SK-N-SH (cell line): Measurements from ENCODE around the gene CREB3L1. TPM values are rescaled to one million over a fixed set of nuclear protein-coding genes. Genes with fewer than 3 reads are reported as not detected.
A peak's percentile ranks its signal among the peaks of the same experiment; 100 is the strongest.

ENCODE experiments used
- CTCF ChIA-PET: fragments of 300-600, 350-600 bp; formaldehyde crosslinking; extraction: SDS; loops from one replicate; lab custom pipeline; 2021; lab: Yijun Ruan, JAX
- POLR2A ChIA-PET: fragments of 350-600 bp; sonication (Branson Sonifier 250); formaldehyde crosslinking; extraction: SDS; loops from one replicate; lab custom pipeline; 2020; ENCODE audit warnings: antibody characterized with exemption, inconsistent platforms; lab: Yijun Ruan, JAX
- DNase-seq: peaks from one replicate; pipeline ENCODE4 v3.0.0; 2012
- H2AFZ ChIP-seq: fragments of 200-600 bp; sonication (generic); 2 replicates; pipeline ENCODE4 v1.8.1; 2016; ENCODE audit warnings: antibody characterized with exemption, mild to moderate bottlenecking, low read depth
- H3F3A ChIP-seq: fragments of 200-600 bp; sonication (generic); replicated peaks from 2 replicates; pipeline ENCODE3; 2016; ENCODE audit warnings: antibody characterized with exemption, mild to moderate bottlenecking; ENCODE audit not compliant: insufficient read depth
- H3K27ac ChIP-seq, 2 experiments: fragments of 200-500 bp in 1 of 2; fragments of 200-600 bp in 1 of 2; sonication (Bioruptor generic) in 1 of 2; sonication (generic), shearing (Covaris generic) in 1 of 2; 2 replicates each; pipeline versions ENCODE4 v1.5.1 to v1.6.1; 2014 to 2016; ENCODE audit warnings: low read depth in 2 of 2, inconsistent platforms in 1 of 2, low read length in 1 of 2, mild to moderate bottlenecking in 1 of 2, mixed read lengths in 1 of 2
- H3K27me3 ChIP-seq: fragments of 200-600 bp; sonication (generic), shearing (Covaris generic); 2 replicates; pipeline ENCODE4 v1.6.1; 2016; ENCODE audit warnings: mixed run types; ENCODE audit not compliant: insufficient read depth
- H3K36me3 ChIP-seq, 2 experiments: fragments of 200-500 bp in 1 of 2; fragments of 200-600 bp in 1 of 2; sonication (Bioruptor generic) in 1 of 2; sonication (generic) in 1 of 2; replicated peaks in 1 of 2; 2 replicates each; pipeline versions ENCODE3 to v1.5.1; 2014 to 2016; ENCODE audit warnings: low read length in 1 of 2, mild to moderate bottlenecking in 1 of 2; ENCODE audit not compliant: insufficient read depth in 2 of 2, control insufficient read depth in 1 of 2
- H3K4me1 ChIP-seq, 2 experiments: fragments of 200-500 bp in 1 of 2; fragments of 200-600 bp in 1 of 2; sonication (Bioruptor generic) in 1 of 2; sonication (generic), shearing (Covaris generic) in 1 of 2; 2 replicates each; pipeline versions ENCODE4 v1.5.1 to v1.6.1; 2014 to 2016; ENCODE audit warnings: low read depth in 1 of 2, low read length in 1 of 2, mixed run types in 1 of 2; ENCODE audit not compliant: insufficient read depth in 2 of 2, control insufficient read depth in 1 of 2
- H3K4me2 ChIP-seq: fragments of 200-600 bp; sonication (generic), shearing (Covaris generic); 2 replicates; pipeline ENCODE4 v1.6.1; 2017; ENCODE audit warnings: mixed run types
- H3K4me3 ChIP-seq, 2 experiments: fragments of 200-500 bp in 1 of 2; fragments of 200-600 bp in 1 of 2; sonication (Bioruptor generic) in 1 of 2; sonication (generic), shearing (Covaris generic) in 1 of 2; 2 replicates each; pipeline versions ENCODE4 v1.5.1 to v1.8.1; 2014 to 2016; ENCODE audit warnings: low read depth in 2 of 2, inconsistent platforms in 1 of 2, low read length in 1 of 2, mild to moderate bottlenecking in 1 of 2, mixed read lengths in 1 of 2, moderate library complexity in 1 of 2
- H3K79me2 ChIP-seq: fragments of 200-600 bp; sonication (generic); 2 replicates; pipeline ENCODE4 v1.8.1; 2017; ENCODE audit warnings: mild to moderate bottlenecking; ENCODE audit not compliant: insufficient read depth
- H3K9ac ChIP-seq: fragments of 200-600 bp; sonication (generic); 2 replicates; pipeline ENCODE4 v1.6.1; 2017; ENCODE audit warnings: mixed run types
- H3K9me2 ChIP-seq: fragments of 200-600 bp; sonication (generic); 2 replicates; pipeline ENCODE4 v1.6.1; 2017; ENCODE audit warnings: mixed run types
- H3K9me3 ChIP-seq: fragments of 200-600 bp; sonication (generic); 2 replicates; pipeline ENCODE4 v1.6.1; 2017; ENCODE audit warnings: mixed run types, mild to moderate bottlenecking, moderate library complexity
- H4K20me1 ChIP-seq: fragments of 200-600 bp; sonication (generic); 2 replicates; pipeline ENCODE4 v1.6.1; 2017; ENCODE audit warnings: mild to moderate bottlenecking, mixed run types; ENCODE audit not compliant: insufficient read depth
- CTCF ChIP-seq: fragments of 200-600 bp; sonication (generic); IDR thresholded peaks from 2 replicates; pipeline ENCODE4 v1.6.1; 2017; ENCODE audit warnings: antibody characterized with exemption, mild to moderate bottlenecking, moderate library complexity
- GATA2 ChIP-seq: sonication (generic); formaldehyde crosslinking; IDR thresholded peaks from 2 replicates; pipeline ENCODE4 v1.5.0; 2020; ENCODE audit warnings: mild to moderate bottlenecking, missing genetic modification reagents
- IRF3 ChIP-seq: fragments of 150-350 bp; IDR thresholded peaks from 2 replicates; pipeline ENCODE4 v1.6.1; 2016; ENCODE audit warnings: mild to moderate bottlenecking, low read depth, low read length
- MAX ChIP-seq: IDR thresholded peaks from 2 replicates; pipeline ENCODE4 v1.4.0; 2012; ENCODE audit warnings: low read depth
- NFIC ChIP-seq: IDR thresholded peaks from 2 replicates; pipeline ENCODE4 v1.4.0; 2012; ENCODE audit warnings: borderline replicate concordance
- RAD21 ChIP-seq: IDR thresholded peaks from 2 replicates; pipeline ENCODE4 v1.6.1; 2012; ENCODE audit warnings: mild to moderate bottlenecking, low read length
- REST ChIP-seq: IDR thresholded peaks from 2 replicates; pipeline ENCODE4 v1.6.1; 2012; ENCODE audit warnings: mild to moderate bottlenecking, low read depth, low read length, moderate library complexity
- SIN3A ChIP-seq: IDR thresholded peaks from 2 replicates; pipeline ENCODE4 v1.6.1; 2012; ENCODE audit warnings: low read depth, mild to moderate bottlenecking, low read length, moderate library complexity, borderline replicate concordance
- SMC3 ChIP-seq: IDR thresholded peaks from 2 replicates; pipeline ENCODE4 v1.6.1; 2012; ENCODE audit warnings: low read depth, low read length, improper control_type of control experiment
- USF1 ChIP-seq: IDR thresholded peaks from 2 replicates; pipeline ENCODE4 v1.4.0; 2012; ENCODE audit warnings: low read depth, borderline replicate concordance
- WGBS: methylation state at CpG from one replicate; pipeline ENCODE4 v1.1.6; 2017; ENCODE audit warnings: low lambda C conversion rate; 5-methylcytosine and 5-hydroxymethylcytosine counted together
- polyA plus RNA-seq, 3 experiments: library from polyadenylated mRNA; depleted of rRNA; stranded (reverse); fragments of >200 nt; gene quantifications; 2 replicates each; pipeline ENCODE4 v1.2.3, GENCODE V29; 2012

Gene CREB3L1
- polyA plus RNA-seq, 1 of the 3 experiments (the other 2 are of a cell fraction) = 14.0 TPM

- Histone ChIP-seq H2AFZ (no peak overlapping the region), H3K9me2 (no peaks in the 10 kb centered on the region), H3K27ac (peak overlapping the region in 1 of 2 experiments; percentile 100; a peak in 2 of 4 replicates), H3K79me2 (0 out of 2 replicates have a peak, but pooled peaks cover 4% of the 10 kb centered on the region), H4K20me1 (no peaks in the 10 kb centered on the region), H3K9me3 (no peaks in the 10 kb centered on the region), H3F3A (peaks cover 34% of the 10 kb centered on the region), H3K4me1 (peaks cover 13 to 53% of the 10 kb centered on the region in 2 experiments), H3K36me3 (no peaks in the 10 kb centered on the region), H3K27me3 (no peaks in the 10 kb centered on the region), H3K9ac (peak overlapping the region; percentile 77; the same call in 1 of the 2 replicates), H3K4me2 (peak overlapping the region; percentile 9; the same call in 1 of the 2 replicates), H3K4me3 (no peak overlapping the region)
- CTCF ChIA-PET = interaction anchor here (0.9 to 2.1 kb wide), 3 partner anchors 48 to 68 kb away, joined by 3 to 8 read pairs (median 5); no protein-coding TSS in a partner anchor
- peak; percentile 54 for TF ChIP-seq SMC3
- TF ChIP-seq USF1 = no peak
- no peak for TF ChIP-seq SIN3A
- TF ChIP-seq REST = no peak
- TF ChIP-seq IRF3 = no peak
- TF ChIP-seq RAD21 = peak; percentile 70
- TF ChIP-seq NFIC = peak; percentile 63
- 0 out of 2 replicates have a peak, but pooled peaks have one; percentile 34 for TF ChIP-seq MAX
- no peak for TF ChIP-seq GATA2
- peak; percentile 50 for TF ChIP-seq CTCF
- 82% methylated on average over 4 of the region's 4 CpGs for WGBS
- POLR2A ChIA-PET = no interaction called here
- DNase-seq = no peak
Observed at GRCh38 chr11:46247659-46248058, 29.8 kb upstream of the CREB3L1 start.
